Chondrocyte (in vitro differentiated cells): ENCODE data around the gene NCKAP5L. TPM values are rescaled to one million over a fixed set of nuclear protein-coding genes. Genes with fewer than 3 reads are reported as not detected.
"Not testable (repeated sequence)": the region's sequence is repeated elsewhere in the genome, so short reads cannot be mapped to it uniquely, and the experiment has no call there.

Experiments used
- DNase-seq: peaks from one replicate; pipeline ENCODE4 v3.0.0; 2021; ENCODE audit warnings: mixed read lengths, low spot score
- H3K27ac Mint-ChIP-seq: one replicate; pipeline ENCODE4 v1.8.0; 2021; ENCODE audit warnings: mild to moderate bottlenecking, moderate library complexity, mixed read lengths; ENCODE audit not compliant: unreplicated experiment
- H3K27me3 Mint-ChIP-seq: 2 replicates; pipeline ENCODE4 v1.8.0; 2021; ENCODE audit warnings: low read depth, mixed read lengths
- H3K36me3 Mint-ChIP-seq: 2 replicates; pipeline ENCODE4 v1.8.0; 2021; ENCODE audit warnings: low read depth, mixed read lengths
- H3K4me1 Mint-ChIP-seq: 2 replicates; pipeline ENCODE4 v1.8.0; 2021; ENCODE audit warnings: low read depth, mild to moderate bottlenecking, mixed read lengths
- H3K4me3 Mint-ChIP-seq: one replicate; pipeline ENCODE4 v1.8.0; 2021; ENCODE audit warnings: mild to moderate bottlenecking, moderate library complexity, mixed read lengths; ENCODE audit not compliant: unreplicated experiment
- H3K9me3 Mint-ChIP-seq: 2 replicates; pipeline ENCODE4 v1.8.0; 2021; ENCODE audit warnings: low read depth, mixed read lengths
- CTCF ChIP-seq: fragments of 200-600 bp; sonication (generic); IDR thresholded peaks from 2 replicates; pipeline ENCODE4 v1.5.0; 2021; ENCODE audit warnings: antibody characterized with exemption, mild to moderate bottlenecking, moderate library complexity
- total RNA-seq: library from RNA; stranded (reverse); gene quantifications from 3 replicates; pipeline ENCODE4 v1.2.1, GENCODE V29; 2021

NCKAP5L gene
- total RNA-seq, 1 donor from 2014 or later = 46.0 TPM

DNA sequence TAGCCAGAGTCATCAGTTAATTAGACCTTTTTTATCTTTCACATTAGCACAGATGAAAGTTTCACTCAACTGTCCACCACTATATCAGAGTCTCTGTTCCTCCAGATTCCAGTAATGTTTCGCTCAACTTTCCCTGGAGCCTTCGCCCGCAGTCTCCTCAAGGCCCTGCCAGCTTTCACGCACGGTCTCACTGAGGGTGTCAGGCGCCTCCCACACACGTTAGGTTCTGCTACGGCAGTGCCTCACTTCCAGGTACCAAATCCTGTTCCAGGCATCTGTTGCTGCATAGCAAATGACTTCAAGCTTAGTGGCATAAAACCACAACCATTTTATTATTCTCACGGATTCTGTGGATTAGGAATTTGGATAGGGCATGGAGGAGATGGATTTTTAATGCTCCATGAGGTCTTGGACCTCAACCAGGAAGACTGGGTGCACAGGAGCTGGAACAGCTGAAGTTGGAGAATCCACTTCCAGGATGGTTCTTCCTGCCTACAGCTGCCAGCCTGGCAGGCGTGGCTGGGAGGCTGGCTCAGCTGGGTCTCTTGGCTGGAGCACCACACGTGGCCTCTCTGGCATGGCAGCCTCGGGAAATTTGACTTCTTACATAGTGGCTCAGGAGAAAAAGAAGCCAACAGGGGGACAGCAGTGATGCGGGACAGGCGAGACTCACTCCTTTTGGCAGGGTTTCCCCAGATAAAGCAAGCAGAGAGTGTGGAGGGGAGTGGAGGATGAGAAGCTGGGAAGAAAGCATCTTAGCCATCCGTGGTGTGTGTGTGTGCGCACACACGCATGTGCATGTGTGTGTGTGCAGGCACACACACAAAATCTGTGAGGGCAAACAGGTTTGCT lies 36.0 kb upstream of the NCKAP5L start:
- H3K27me3 Mint-ChIP-seq = peaks cover 14% of the 10 kb centered on the region
- TF ChIP-seq CTCF = no peak
- H3K9me3 Mint-ChIP-seq = no peaks in the 10 kb centered on the region
- no peak overlapping the region for H3K4me3 Mint-ChIP-seq
- peak; percentile 46 for DNase-seq
- no peak overlapping the region for H3K27ac Mint-ChIP-seq
- H3K36me3 Mint-ChIP-seq = no peaks in the 10 kb centered on the region
- H3K4me1 Mint-ChIP-seq = peaks cover 11% of the 10 kb centered on the region

GRCh38 chr12:49860921-49861320 lies 32.7 kb upstream of the NCKAP5L start:
- not testable (repeated sequence) for H3K27ac Mint-ChIP-seq, H3K4me3 Mint-ChIP-seq, H3K4me1 Mint-ChIP-seq, H3K9me3 Mint-ChIP-seq, DNase-seq, H3K36me3 Mint-ChIP-seq
- H3K27me3 Mint-ChIP-seq = peaks cover 30% of the 10 kb centered on the region

- not testable (repeated sequence) for H3K27ac Mint-ChIP-seq, H3K4me1 Mint-ChIP-seq, H3K4me3 Mint-ChIP-seq, DNase-seq, H3K9me3 Mint-ChIP-seq, H3K36me3 Mint-ChIP-seq
- peaks cover 42% of the 10 kb centered on the region for H3K27me3 Mint-ChIP-seq
Measured at GRCh38 chr12:49855890-49856289, 27.7 kb upstream of the NCKAP5L start.

GRCh38 chr12:49854976-49855375 lies 26.8 kb upstream of the NCKAP5L start:
- no peaks in the 10 kb centered on the region for H3K36me3 Mint-ChIP-seq
- peaks cover 47% of the 10 kb centered on the region for H3K27me3 Mint-ChIP-seq
- H3K9me3 Mint-ChIP-seq = no peaks in the 10 kb centered on the region
- H3K4me1 Mint-ChIP-seq = no peaks in the 10 kb centered on the region
- no peak for TF ChIP-seq CTCF
- no peak for DNase-seq
- H3K27ac Mint-ChIP-seq = no peak overlapping the region
- H3K4me3 Mint-ChIP-seq = no peak overlapping the region

DNA sequence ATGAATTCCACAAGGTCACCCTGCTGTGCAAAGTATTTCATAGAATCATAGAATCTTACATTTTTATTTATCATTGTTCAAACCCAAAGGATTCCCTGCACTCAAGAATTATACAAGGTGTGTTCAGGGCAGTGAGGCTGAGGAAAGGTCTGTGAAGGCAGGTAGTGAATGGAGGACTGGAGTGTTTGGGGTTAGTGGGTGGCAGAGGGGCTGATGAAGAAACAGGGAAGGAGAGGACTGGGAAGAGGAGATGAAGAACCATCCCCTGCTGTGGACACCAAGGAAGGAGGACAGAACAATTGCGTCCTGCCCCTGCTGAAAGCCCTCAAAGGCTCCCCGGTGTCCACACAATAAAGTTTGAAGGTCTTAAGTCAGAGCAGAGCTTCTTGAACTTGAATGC lies 25.5 kb upstream of the NCKAP5L start:
- no peak for DNase-seq
- H3K27me3 Mint-ChIP-seq = peaks cover 53% of the 10 kb centered on the region
- H3K4me1 Mint-ChIP-seq = no peaks in the 10 kb centered on the region
- no peak overlapping the region for H3K27ac Mint-ChIP-seq
- no peaks in the 10 kb centered on the region for H3K9me3 Mint-ChIP-seq
- no peak for TF ChIP-seq CTCF
- H3K4me3 Mint-ChIP-seq = no peak overlapping the region
- H3K36me3 Mint-ChIP-seq = no peaks in the 10 kb centered on the region

GRCh38 chr12:49847161-49847560 lies 18.9 kb upstream of the NCKAP5L start:
- Mint-ChIP-seq H3K4me1 (peaks cover 7% of the 10 kb centered on the region), H3K4me3 (no peak overlapping the region), H3K27me3 (peaks cover 30% of the 10 kb centered on the region), H3K9me3 (no peaks in the 10 kb centered on the region), H3K27ac (no peak overlapping the region), H3K36me3 (no peaks in the 10 kb centered on the region)
- no peak for TF ChIP-seq CTCF
- DNase-seq = no peak
